ENCODE measurements around the gene PNPLA7.
"Not testable (repeated sequence)": the region's sequence is repeated elsewhere in the genome, so short reads cannot be mapped to it uniquely, and the experiment has no call there.

Gene PNPLA7

DNA sequence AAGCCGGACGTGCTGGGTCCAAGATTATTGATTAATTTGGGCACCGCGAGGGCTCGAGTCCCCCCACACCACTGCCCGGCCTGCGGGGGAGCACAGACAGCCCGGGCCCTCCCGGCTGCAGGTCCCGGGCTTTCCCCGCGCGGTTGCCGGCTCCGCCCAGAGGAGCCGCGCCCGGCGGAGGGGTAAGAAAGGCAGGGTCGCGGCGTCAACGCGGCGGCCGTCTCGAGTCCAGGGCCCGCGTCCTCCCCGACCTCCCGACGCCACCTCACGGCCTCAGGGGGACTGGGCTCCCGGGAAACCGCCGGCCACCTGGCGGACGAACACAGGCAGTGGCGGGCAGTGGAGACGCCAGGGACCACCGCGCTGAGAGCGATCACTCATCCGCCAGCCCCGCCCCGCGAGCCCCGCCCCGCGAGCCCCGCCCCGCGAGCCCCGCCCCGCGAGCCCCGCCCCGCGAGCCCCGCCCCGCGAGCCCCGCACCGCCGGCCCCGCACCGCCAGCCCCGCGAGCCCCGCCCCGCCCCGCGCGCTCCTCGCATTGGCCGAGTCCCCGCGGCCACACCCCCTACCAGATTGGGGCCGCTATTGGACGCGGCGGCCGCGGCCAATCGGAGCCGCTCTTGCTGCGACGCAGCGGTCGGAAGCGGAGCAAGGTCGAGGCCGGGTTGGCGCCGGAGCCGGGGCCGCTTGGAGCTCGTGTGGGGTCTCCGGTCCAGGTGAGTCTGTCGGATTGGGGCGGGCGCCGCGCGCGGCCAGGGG lies 1.2 kb upstream of the PNPLA7 start, which contains the start of gene MRPL41:
Gene MRPL41 (plus strand): TSS at position 616 of the 758 bp plus-strand sequence. CDS start 203 bp downstream, outside the sequence.
- TF ChIP-seq, protein P1, sequence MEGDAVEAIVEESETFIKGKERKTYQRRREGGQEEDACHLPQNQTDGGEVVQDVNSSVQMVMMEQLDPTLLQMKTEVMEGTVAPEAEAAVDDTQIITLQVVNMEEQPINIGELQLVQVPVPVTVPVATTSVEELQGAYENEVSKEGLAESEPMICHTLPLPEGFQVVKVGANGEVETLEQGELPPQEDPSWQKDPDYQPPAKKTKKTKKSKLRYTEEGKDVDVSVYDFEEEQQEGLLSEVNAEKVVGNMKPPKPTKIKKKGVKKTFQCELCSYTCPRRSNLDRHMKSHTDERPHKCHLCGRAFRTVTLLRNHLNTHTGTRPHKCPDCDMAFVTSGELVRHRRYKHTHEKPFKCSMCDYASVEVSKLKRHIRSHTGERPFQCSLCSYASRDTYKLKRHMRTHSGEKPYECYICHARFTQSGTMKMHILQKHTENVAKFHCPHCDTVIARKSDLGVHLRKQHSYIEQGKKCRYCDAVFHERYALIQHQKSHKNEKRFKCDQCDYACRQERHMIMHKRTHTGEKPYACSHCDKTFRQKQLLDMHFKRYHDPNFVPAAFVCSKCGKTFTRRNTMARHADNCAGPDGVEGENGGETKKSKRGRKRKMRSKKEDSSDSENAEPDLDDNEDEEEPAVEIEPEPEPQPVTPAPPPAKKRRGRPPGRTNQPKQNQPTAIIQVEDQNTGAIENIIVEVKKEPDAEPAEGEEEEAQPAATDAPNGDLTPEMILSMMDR (IDR thresholded peaks at IDR 0.05), result peak; percentile 25
- Histone ChIP-seq H3K4me3 (ENCODE audit: low read depth in 1 of 2, low read length in 1 of 2) (peak within 1 kb of the TSS; percentile 79 to 87), H3K27ac (peak within 1 kb of the TSS; percentile 70), H3K9me3 (no peaks in the 10 kb centered on the region), H3K27me3 (peaks cover 9% of the 10 kb centered on the region), H3K4me1 (ENCODE audit: control insufficient read depth in 1 of 2, insufficient read depth in 1 of 2, low read depth in 1 of 2, low read length in 1 of 2) (peaks cover 12 to 20% of the 10 kb centered on the region in 2 experiments), H3K36me3 (peaks cover 11% of the 10 kb centered on the region)

DNA sequence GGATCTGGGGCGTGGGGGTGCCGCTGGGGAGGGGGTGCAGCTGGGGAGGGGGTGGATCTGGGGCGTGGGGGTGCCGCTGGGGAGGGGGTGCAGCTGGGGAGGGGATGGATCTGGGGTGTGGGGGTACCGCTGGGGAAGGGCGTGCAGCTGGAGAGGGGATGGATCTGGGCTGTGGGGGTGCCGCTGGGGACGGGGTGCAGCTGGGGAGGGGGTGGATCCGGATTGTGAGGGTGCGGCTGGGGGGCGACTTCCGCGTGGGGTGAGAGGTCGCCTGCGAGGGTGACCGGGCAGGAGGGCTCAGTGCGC lies 709 bp upstream of the PNPLA7 start:
- Histone ChIP-seq H3K4me3 (ENCODE audit: low read depth in 1 of 2, low read length in 1 of 2) (peak overlapping the region; percentile 79 to 87), H3K4me1 (ENCODE audit: control insufficient read depth in 1 of 2, insufficient read depth in 1 of 2, low read depth in 1 of 2, low read length in 1 of 2) (peaks cover 12 to 20% of the 10 kb centered on the region in 2 experiments), H3K27ac (peak overlapping the region; percentile 33)
- H3K27me3 ChIP-seq, H3K36me3 ChIP-seq, H3K9me3 ChIP-seq: not testable (repeated sequence)

DNA sequence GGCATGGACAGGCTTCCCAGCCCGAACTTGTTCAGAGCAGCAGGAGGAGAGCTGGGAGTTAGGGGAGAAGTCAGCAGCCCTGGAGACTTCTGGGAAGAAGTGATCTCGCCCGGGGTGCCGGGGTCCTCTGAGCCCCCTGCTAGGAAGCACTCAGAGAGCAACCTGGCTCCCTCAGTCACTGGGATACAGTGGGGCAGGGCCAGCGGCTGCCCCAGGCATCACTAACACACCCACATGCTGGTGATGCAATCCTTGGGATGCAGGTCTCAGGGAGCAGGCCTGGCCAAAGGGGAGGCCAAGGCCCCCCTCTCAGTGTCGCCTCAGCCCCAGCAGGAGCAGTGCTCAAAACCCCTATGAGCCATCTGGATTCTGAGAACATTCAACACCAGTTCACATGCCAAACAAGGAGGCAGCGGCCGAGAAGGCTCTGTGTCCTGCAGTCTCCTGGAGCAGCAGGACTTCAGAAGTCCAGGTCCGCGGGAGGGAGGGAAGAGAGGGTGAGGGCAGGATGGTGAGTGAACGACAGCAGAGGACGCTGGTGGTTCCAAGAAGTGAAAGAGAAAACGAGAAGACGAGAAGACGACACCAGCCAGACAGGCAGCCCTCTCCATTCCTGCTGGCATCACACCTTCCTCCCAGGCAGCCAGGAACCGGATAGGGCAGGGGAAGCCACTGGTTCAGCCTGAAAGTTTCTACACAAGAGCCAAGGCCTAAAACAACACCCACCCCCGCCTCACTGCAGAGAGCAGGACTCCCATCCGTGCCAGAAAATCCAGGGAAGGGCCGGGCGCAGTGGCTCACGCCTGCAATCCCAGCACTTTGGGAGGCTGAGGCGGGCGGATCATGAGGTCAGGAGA lies 2.3 kb downstream of the PNPLA7 start:
- Histone ChIP-seq H3K27ac (no peak overlapping the region), H3K36me3 (no peaks in the 10 kb centered on the region), H3K4me3 (ENCODE audit: low read depth in 1 of 2, low read length in 1 of 2) (no peak overlapping the region), H3K4me1 (ENCODE audit: control insufficient read depth in 1 of 2, insufficient read depth in 1 of 2, low read depth in 1 of 2, low read length in 1 of 2) (peaks cover 12 to 20% of the 10 kb centered on the region in 2 experiments), H3K9me3 (no peaks in the 10 kb centered on the region), H3K27me3 (peaks cover 9% of the 10 kb centered on the region)
- TF ChIP-seq, protein P1 (IDR thresholded peaks at IDR 0.05), result no peak

DNA sequence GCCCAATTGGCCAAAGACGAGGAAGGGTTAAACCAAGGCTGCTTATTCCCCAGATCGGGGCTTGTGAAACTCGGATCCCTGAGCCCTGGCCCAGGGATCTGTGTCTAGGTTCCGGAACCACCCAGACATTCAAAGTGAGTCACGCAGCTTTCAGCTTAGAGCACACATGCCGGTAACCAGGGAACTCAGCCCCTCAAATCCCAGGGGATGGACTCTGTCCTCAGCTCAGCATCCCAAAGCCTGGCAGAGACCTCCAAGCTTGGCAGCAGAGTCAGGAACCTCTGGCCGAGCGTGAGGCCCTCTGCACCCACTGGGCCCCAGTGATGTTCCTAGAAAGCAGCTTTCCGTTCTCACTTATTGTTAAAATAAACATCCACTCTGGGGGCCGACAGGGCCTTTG lies 5.1 kb downstream of the PNPLA7 start:
- peaks cover 0 to under 1% of the 10 kb centered on the region in 2 experiments for H3K4me1 ChIP-seq (ENCODE audit: control insufficient read depth in 1 of 2, insufficient read depth in 1 of 2, low read depth in 1 of 2, low read length in 1 of 2)
- no peaks in the 10 kb centered on the region for H3K36me3 ChIP-seq
- no peaks in the 10 kb centered on the region for H3K9me3 ChIP-seq
- peaks cover 4% of the 10 kb centered on the region for H3K27me3 ChIP-seq
- H3K27ac ChIP-seq, result no peak overlapping the region
- no peak overlapping the region for H3K4me3 ChIP-seq (ENCODE audit: low read depth in 1 of 2, low read length in 1 of 2)
- TF ChIP-seq, protein P1 (IDR thresholded peaks at IDR 0.05), result no peak

DNA sequence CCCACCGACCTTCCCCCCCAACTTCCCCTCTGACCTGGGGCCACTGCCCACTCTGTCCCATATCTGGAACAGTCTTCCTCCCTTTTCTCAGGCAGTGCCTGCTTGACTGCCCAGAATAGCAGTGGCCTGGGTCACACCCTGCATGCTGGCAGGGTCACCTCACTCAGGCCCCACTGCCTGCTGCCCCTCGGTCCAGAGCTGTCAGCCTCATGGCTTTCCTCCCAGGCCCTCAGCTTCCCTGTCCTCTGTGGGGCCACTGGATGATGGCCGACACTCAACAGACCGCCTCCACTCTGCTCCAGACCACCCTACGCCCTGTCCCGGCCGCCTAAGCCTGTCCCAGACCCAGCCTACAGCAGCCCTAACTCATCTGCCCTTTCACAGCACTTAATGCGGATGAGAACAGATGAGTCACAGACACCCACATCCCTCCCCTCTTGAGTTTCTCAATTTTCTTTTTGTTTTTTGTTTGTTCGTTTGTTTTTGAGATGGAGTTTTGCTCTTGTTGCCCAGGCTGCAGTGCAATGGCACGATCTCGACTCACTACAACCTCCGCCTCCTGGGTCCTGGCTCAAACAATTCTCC lies 5.9 kb downstream of the PNPLA7 start:
- Histone ChIP-seq H3K27ac (no peak overlapping the region), H3K4me1 (ENCODE audit: control insufficient read depth in 1 of 2, insufficient read depth in 1 of 2, low read depth in 1 of 2, low read length in 1 of 2) (no peaks in the 10 kb centered on the region), H3K36me3 (no peaks in the 10 kb centered on the region), H3K27me3 (no peaks in the 10 kb centered on the region), H3K9me3 (no peaks in the 10 kb centered on the region), H3K4me3 (ENCODE audit: low read depth in 1 of 2, low read length in 1 of 2) (no peak overlapping the region)
- TF ChIP-seq, protein P1 (IDR thresholded peaks at IDR 0.05), result no peak
